A549 (cell line): ENCODE data around the gene RPL31.

Source experiments
- BHLHE40 ChIP-seq: IDR thresholded peaks from 2 replicates; pipeline ENCODE4 v1.6.1; 2012; ENCODE audit warnings: low read depth, low read length, inconsistent platforms
- CHD2 ChIP-seq: fragments of 150-350 bp; IDR thresholded peaks from 2 replicates; pipeline ENCODE4 v1.6.1; 2014; ENCODE audit warnings: low read length; ENCODE audit not compliant: partially characterized antibody
- CTCF ChIP-seq: fragments of >200 bp; sonication (Bioruptor Twin); formaldehyde crosslinking; IDR thresholded peaks from 3 replicates; pipeline ENCODE4 v1.5.1; 2016
- JUN ChIP-seq, 2 experiments: fragments of >200 bp; sonication (Bioruptor Twin); formaldehyde crosslinking; IDR thresholded peaks; 2 replicates in 1 of 2; 3 replicates in 1 of 2; pipeline ENCODE4 v1.6.1; 2016 to 2017
- KDM1A ChIP-seq: fragments of 200-600 bp; sonication (generic); IDR thresholded peaks from 2 replicates; pipeline ENCODE4 v1.6.1; 2016; ENCODE audit warnings: low read depth, mild to moderate bottlenecking
- POLR2A ChIP-seq: IDR thresholded peaks from 2 replicates; pipeline ENCODE4 v1.6.1; 2012; ENCODE audit warnings: mild to moderate bottlenecking, low read length
- RFX5 ChIP-seq: fragments of 450-650 bp; IDR thresholded peaks from 2 replicates; pipeline ENCODE4 v1.7.1; 2014; ENCODE audit warnings: antibody characterized with exemption, mild to moderate bottlenecking, moderate library complexity
- SREBF2 ChIP-seq: fragments of 450-650 bp; IDR thresholded peaks from 2 replicates; pipeline ENCODE4 v1.6.1; 2014; ENCODE audit warnings: mild to moderate bottlenecking, moderate library complexity
- TF ChIP-seq, protein P1 (sequence below): fragments of 150-350 bp; IDR thresholded peaks from 2 replicates; pipeline ENCODE4 v1.6.1; 2014; ENCODE audit warnings: low read depth, mild to moderate bottlenecking, low read length
- TF ChIP-seq, protein P2 (sequence below): fragments of 250-450 bp; sonication (Bioruptor Pico); IDR thresholded peaks from 2 replicates; pipeline ENCODE4 v1.5.0; 2021; ENCODE audit warnings: mild to moderate bottlenecking, moderate library complexity, borderline replicate concordance

DNA sequence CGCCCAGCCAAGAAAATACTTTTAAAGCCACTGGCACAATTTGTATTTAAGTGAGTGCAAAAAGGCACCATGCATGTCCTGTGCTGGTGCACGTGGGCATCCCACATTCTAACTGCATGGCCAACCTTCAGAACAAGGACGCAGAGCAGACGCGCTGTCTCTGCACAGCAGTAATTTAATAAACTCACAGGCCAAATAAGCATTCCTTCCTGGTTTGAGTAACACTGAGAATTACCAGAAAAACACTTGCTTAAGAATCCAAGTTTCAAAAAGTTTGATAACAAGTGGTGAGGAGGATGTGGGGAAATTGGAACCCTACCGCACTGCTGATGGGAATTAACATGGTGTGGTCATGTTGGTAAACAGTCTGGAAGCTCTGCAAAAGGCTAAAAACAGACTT, 38.7 kb downstream of the RPL31 start:
- TF ChIP-seq CTCF: no peak
- no peak for TF ChIP-seq JUN (IDR thresholded peaks at IDR 0.05)
- no peak for TF ChIP-seq CHD2
- TF ChIP-seq, protein P1, sequence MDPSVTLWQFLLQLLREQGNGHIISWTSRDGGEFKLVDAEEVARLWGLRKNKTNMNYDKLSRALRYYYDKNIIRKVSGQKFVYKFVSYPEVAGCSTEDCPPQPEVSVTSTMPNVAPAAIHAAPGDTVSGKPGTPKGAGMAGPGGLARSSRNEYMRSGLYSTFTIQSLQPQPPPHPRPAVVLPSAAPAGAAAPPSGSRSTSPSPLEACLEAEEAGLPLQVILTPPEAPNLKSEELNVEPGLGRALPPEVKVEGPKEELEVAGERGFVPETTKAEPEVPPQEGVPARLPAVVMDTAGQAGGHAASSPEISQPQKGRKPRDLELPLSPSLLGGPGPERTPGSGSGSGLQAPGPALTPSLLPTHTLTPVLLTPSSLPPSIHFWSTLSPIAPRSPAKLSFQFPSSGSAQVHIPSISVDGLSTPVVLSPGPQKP: no peak
- TF ChIP-seq POLR2A: no peak
- TF ChIP-seq RFX5: no peak
- no peak for TF ChIP-seq KDM1A
- TF ChIP-seq, protein P2, sequence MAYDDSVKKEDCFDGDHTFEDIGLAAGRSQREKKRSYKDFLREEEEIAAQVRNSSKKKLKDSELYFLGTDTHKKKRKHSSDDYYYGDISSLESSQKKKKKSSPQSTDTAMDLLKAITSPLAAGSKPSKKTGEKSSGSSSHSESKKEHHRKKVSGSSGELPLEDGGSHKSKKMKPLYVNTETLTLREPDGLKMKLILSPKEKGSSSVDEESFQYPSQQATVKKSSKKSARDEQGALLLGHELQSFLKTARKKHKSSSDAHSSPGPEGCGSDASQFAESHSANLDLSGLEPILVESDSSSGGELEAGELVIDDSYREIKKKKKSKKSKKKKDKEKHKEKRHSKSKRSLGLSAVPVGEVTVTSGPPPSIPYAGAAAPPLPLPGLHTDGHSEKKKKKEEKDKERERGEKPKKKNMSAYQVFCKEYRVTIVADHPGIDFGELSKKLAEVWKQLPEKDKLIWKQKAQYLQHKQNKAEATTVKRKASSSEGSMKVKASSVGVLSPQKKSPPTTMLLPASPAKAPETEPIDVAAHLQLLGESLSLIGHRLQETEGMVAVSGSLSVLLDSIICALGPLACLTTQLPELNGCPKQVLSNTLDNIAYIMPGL (CRISPR knock-in tag): no peak
- TF ChIP-seq SREBF2: no peak
- TF ChIP-seq BHLHE40: no peak
